Measurements from ENCODE around the gene FAM241B.

The FAM241B gene

GRCh38 chr10:69629897-69630650, at the start of gene FAM241B:
Gene FAM241B (plus strand): TSS chr10:69630247. CDS start chr10:69631744, 1,497 bp downstream.
- peak; percentile 53 for DNase-seq (ENCODE audit: low read depth)

GRCh38 chr10:69580435-69580834, 49.6 kb upstream of the FAM241B start:
- no peak for DNase-seq (ENCODE audit: low read depth)

GRCh38 chr10:69583106-69583505, 46.9 kb upstream of the FAM241B start:
- no peak for DNase-seq (ENCODE audit: low read depth)

GRCh38 chr10:69584624-69585023, 45.4 kb upstream of the FAM241B start:
- no peak for DNase-seq (ENCODE audit: low read depth)

- no peak for DNase-seq (ENCODE audit: low read depth)
Observed at GRCh38 chr10:69588358-69588757, 41.7 kb upstream of the FAM241B start.

GRCh38 chr10:69600761-69601330, 29.2 kb upstream of the FAM241B start:
- no peak for DNase-seq (ENCODE audit: low read depth)

- DNase-seq (ENCODE audit: low read depth): no peak
Observed at GRCh38 chr10:69609077-69609476, 21.0 kb upstream of the FAM241B start.

GRCh38 chr10:69612760-69613159, 17.3 kb upstream of the FAM241B start:
- DNase-seq (ENCODE audit: low read depth): no peak

GRCh38 chr10:69614130-69614529, 15.9 kb upstream of the FAM241B start:
- DNase-seq (ENCODE audit: low read depth): no peak

- DNase-seq (ENCODE audit: low read depth): no peak
Observed at GRCh38 chr10:69616358-69616757, 13.7 kb upstream of the FAM241B start.

- DNase-seq (ENCODE audit: low read depth): no peak
Observed at GRCh38 chr10:69618746-69619145, 11.3 kb upstream of the FAM241B start.

GRCh38 chr10:69619626-69620025, 10.4 kb upstream of the FAM241B start:
- DNase-seq (ENCODE audit: low read depth): no peak

GRCh38 chr10:69620625-69621024, 9.4 kb upstream of the FAM241B start:
- DNase-seq (ENCODE audit: low read depth): no peak

- no peak for DNase-seq (ENCODE audit: low read depth)
Observed at GRCh38 chr10:69624245-69624786, 5.7 kb upstream of the FAM241B start.

- DNase-seq (ENCODE audit: low read depth): no peak
Observed at GRCh38 chr10:69626826-69627225, 3.2 kb upstream of the FAM241B start.

GRCh38 chr10:69628891-69629290, 1.2 kb upstream of the FAM241B start:
- no peak for DNase-seq (ENCODE audit: low read depth)

GRCh38 chr10:69629519-69629896, 539 bp upstream of the FAM241B start:
- DNase-seq (ENCODE audit: low read depth): no peak

GRCh38 chr10:69630651-69631400, 779 bp downstream of the FAM241B start:
- DNase-seq (ENCODE audit: low read depth): no peak

- DNase-seq (ENCODE audit: low read depth): no peak
Observed at GRCh38 chr10:69631566-69631965, 1.5 kb downstream of the FAM241B start.

- no peak for DNase-seq (ENCODE audit: low read depth)
Observed at GRCh38 chr10:69632516-69633199, 2.6 kb downstream of the FAM241B start.

- DNase-seq (ENCODE audit: low read depth): no peak
Observed at GRCh38 chr10:69633673-69634635, 3.9 kb downstream of the FAM241B start.
